ENCODE measurements around the gene ANKRD11. TPM values are rescaled to one million over a fixed set of nuclear protein-coding genes. Genes with fewer than 3 reads are reported as not detected.

Gene ANKRD11
- total RNA-seq, 2 donors from 2014 or later: 118 to 159 TPM

GRCh38 chr16:89355007-89355406, 135.4 kb downstream of the ANKRD11 start:
- H3K4me1 ChIP-seq (ENCODE audit: control insufficient read depth, insufficient read depth, low read length): peaks cover 22% of the 10 kb centered on the region
- H3K27ac ChIP-seq (ENCODE audit: low read depth, low read length): no peak overlapping the region
- no peaks in the 10 kb centered on the region for H3K9me3 ChIP-seq (ENCODE audit: control insufficient read depth, low read length)
- H3K36me3 Mint-ChIP-seq (ENCODE audit: low read depth): peaks cover 12% of the 10 kb centered on the region
- no peak for TF ChIP-seq CTCF (conservative IDR thresholded peaks at IDR 0.05)
- H3K4me1 Mint-ChIP-seq: peaks cover 47% of the 10 kb centered on the region
- H3K9ac ChIP-seq (ENCODE audit: extremely low read depth, low read length, poor library complexity, severe bottlenecking): no peak overlapping the region
- peaks cover 10% of the 10 kb centered on the region for H3K36me3 ChIP-seq (ENCODE audit: control insufficient read depth, insufficient read depth, low read length)
- no peak for DNase-seq
- no peak overlapping the region for H3K4me3 Mint-ChIP-seq
- H3K27ac Mint-ChIP-seq: no peak overlapping the region
- H3K27me3 ChIP-seq (ENCODE audit: control insufficient read depth, insufficient read depth, low read length, poor library complexity, severe bottlenecking): no peaks in the 10 kb centered on the region
- H3K9me3 Mint-ChIP-seq: no peaks in the 10 kb centered on the region
- H3K27me3 Mint-ChIP-seq (ENCODE audit: insufficient read depth): no peaks in the 10 kb centered on the region
- H3K4me3 ChIP-seq (ENCODE audit: low read length): no peak overlapping the region
- WGBS, 2 experiments (ENCODE audit: insufficient coverage in 1 of 2, insufficient read length in 1 of 2): 88 to 94% methylated on average over 14 to 16 of the region's 16 CpGs

DNA sequence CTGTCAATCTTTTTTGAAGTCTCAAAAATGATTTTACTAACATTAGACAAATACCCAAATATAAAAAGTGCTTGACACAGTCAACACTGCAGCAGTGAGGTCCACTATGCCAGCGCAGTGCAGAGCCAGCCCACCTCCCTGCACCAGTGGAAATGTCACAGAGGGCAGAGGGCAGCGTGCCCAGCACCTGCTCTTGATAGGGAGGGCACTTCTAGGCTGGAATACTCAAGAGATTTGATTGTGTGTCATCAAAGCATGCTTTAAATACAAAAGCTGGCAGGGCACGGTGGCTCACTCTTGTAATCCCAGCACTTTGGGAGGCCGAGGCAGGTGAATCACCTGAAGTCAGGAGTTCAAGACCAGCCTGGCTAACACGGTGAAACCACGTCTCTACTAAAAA, 136.0 kb downstream of the ANKRD11 start:
- H3K9me3 ChIP-seq (ENCODE audit: control insufficient read depth, low read length): no peaks in the 10 kb centered on the region
- H3K4me3 ChIP-seq (ENCODE audit: low read length): no peak overlapping the region
- peaks cover 5% of the 10 kb centered on the region for H3K36me3 ChIP-seq (ENCODE audit: control insufficient read depth, insufficient read depth, low read length)
- H3K4me1 ChIP-seq (ENCODE audit: control insufficient read depth, insufficient read depth, low read length): peaks cover 17% of the 10 kb centered on the region
- TF ChIP-seq CTCF (conservative IDR thresholded peaks at IDR 0.05): no peak
- no peak overlapping the region for H3K9ac ChIP-seq (ENCODE audit: extremely low read depth, low read length, poor library complexity, severe bottlenecking)
- no peak overlapping the region for H3K27ac Mint-ChIP-seq
- H3K27me3 ChIP-seq (ENCODE audit: control insufficient read depth, insufficient read depth, low read length, poor library complexity, severe bottlenecking): no peaks in the 10 kb centered on the region
- no peaks in the 10 kb centered on the region for H3K9me3 Mint-ChIP-seq
- no peak for DNase-seq
- 93 to 98% methylated on average over 6 of the region's 6 CpGs for WGBS, 2 experiments (ENCODE audit: insufficient coverage in 1 of 2, insufficient read length in 1 of 2)
- H3K36me3 Mint-ChIP-seq (ENCODE audit: low read depth): peaks cover 12% of the 10 kb centered on the region
- H3K27me3 Mint-ChIP-seq (ENCODE audit: insufficient read depth): no peaks in the 10 kb centered on the region
- H3K4me1 Mint-ChIP-seq: peaks cover 40% of the 10 kb centered on the region
- H3K27ac ChIP-seq (ENCODE audit: low read depth, low read length): no peak overlapping the region
- H3K4me3 Mint-ChIP-seq: no peak overlapping the region

DNA sequence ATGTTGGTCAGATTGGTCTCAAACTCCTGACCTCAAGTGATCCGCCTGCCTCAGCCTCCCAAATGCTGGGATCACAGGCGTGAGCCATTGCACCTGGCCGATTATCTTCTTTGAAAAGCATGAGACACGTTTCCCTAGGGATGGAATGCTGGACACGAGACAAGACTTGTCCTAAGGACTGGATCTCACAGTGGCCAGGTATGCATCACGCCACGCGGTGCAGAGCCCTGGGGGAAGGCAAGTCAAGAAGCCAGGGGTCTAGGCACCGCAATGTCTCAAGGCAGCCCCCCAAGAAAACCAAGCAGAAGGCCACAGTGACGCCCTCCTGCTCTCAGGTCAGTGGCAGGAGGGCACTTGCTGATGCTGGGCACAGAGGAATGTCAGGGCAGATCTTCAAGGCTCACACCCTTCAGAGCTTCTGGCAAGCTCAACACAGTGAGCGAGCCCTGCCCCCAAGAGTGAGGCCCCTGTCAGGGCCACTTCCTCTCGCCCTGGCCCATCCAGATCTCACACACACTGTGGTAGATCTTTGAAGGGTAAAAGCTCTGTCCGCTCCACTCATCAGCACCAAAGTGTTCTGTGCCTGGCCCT, 138.2 kb downstream of the ANKRD11 start:
- H3K27ac ChIP-seq (ENCODE audit: low read depth, low read length): no peak overlapping the region
- Mint-ChIP-seq H3K27me3 (ENCODE audit: insufficient read depth) (no peaks in the 10 kb centered on the region), H3K9me3 (no peaks in the 10 kb centered on the region), H3K4me3 (no peak overlapping the region), H3K4me1 (peaks cover 29% of the 10 kb centered on the region), H3K27ac (peak overlapping the region; percentile 44), H3K36me3 (ENCODE audit: low read depth) (peaks cover 10% of the 10 kb centered on the region)
- 92 to 95% methylated on average over 11 to 13 of the region's 13 CpGs for WGBS, 2 experiments (ENCODE audit: insufficient coverage in 1 of 2, insufficient read length in 1 of 2)
- H3K4me3 ChIP-seq (ENCODE audit: low read length): no peak overlapping the region
- H3K4me1 ChIP-seq (ENCODE audit: control insufficient read depth, insufficient read depth, low read length): peaks cover 12% of the 10 kb centered on the region
- no peaks in the 10 kb centered on the region for H3K27me3 ChIP-seq (ENCODE audit: control insufficient read depth, insufficient read depth, low read length, poor library complexity, severe bottlenecking)
- DNase-seq: no peak
- no peaks in the 10 kb centered on the region for H3K9me3 ChIP-seq (ENCODE audit: control insufficient read depth, low read length)
- no peak for TF ChIP-seq CTCF (conservative IDR thresholded peaks at IDR 0.05)
- H3K36me3 ChIP-seq (ENCODE audit: control insufficient read depth, insufficient read depth, low read length): peaks cover 5% of the 10 kb centered on the region
- no peak overlapping the region for H3K9ac ChIP-seq (ENCODE audit: extremely low read depth, low read length, poor library complexity, severe bottlenecking)

Data from endodermal cell (in vitro differentiated cells).